Body of pancreas (tissue), 4 donors: ENCODE results near the gene BIRC5.

Experiments
- CTCF ChIP-seq, 7 experiments: fragments of 450-650 bp in 4 of 7; fragments of 200-600 bp in 3 of 7; sonication (generic) in 3 of 7; IDR thresholded peaks; one replicate each; pipeline ENCODE4 v1.5.1; 2016 to 2019; ENCODE audit warnings: antibody characterized with exemption in 7 of 7
- POLR2A ChIP-seq, 3 donors: fragments of 450-650 bp; IDR thresholded peaks; one replicate each; pipeline ENCODE4 v1.6.1; 2016; ENCODE audit warnings: antibody characterized with exemption in 3 of 3, mild to moderate bottlenecking in 2 of 3

GRCh38 chr17:78196716-78197115 is 17.3 kb upstream of the BIRC5 start:
- TF ChIP-seq CTCF (IDR thresholded peaks at IDR 0.05) (no peak), POLR2A (IDR thresholded peaks at IDR 0.05) (no peak)
